ENCODE results near the gene ITIH3. TPM values are rescaled to one million over a fixed set of nuclear protein-coding genes. Genes with fewer than 3 reads are reported as not detected.

ITIH3 gene
- total and polyA plus RNA-seq, 2 of the 4 experiments (the other 2 are of a cell fraction): 0.72 to 0.94 TPM

DNA sequence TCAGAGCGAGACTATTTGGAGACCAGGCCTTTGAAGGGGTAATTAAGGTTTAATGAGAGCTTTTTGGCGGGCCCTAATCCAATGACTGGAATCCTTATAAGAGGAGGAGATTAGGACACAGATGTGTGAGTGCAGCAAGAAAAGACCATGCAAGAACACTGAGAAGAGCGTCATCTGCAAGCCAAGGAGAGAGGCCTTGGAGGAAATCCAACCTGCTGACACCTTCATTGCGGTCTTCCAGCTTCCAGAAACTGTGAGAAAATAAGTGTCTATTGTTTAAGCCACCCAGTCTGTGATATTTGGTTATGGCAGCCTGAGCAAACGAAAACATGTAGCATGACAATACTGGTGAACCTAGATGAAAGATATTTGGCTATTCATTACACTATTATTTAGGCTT lies 63.3 kb downstream of the ITIH3 start:
- H3K18ac ChIP-seq (ENCODE audit: low read depth, low read length): no peak overlapping the region
- in situ Hi-C loops (cut with MboI; ENCODE audit: low sequenced_read_pairs): no loop called here

More for the DNA sequence above, 63.3 kb downstream of the ITIH3 start:
- Histone ChIP-seq H2AFZ (replicated peaks; ENCODE audit: low read length, poor library complexity) (no peak overlapping the region), H3K9ac (ENCODE audit: low read depth, low read length) (no peak overlapping the region), H3K4me2 (ENCODE audit: low read depth, low read length) (no peak overlapping the region), H4K20me1 (ENCODE audit: insufficient read depth, low read length) (peaks cover 7% of the 10 kb centered on the region; the same call in 1 of the 2 replicates), H3K79me1 (ENCODE audit: low read depth in 1 of 2, low read length in 2 of 2) (peaks cover 0 to 3% of the 10 kb centered on the region in 2 experiments; a peak in 1 of 4 replicates), H3K27me3 (ENCODE audit: control insufficient read depth, insufficient read depth, low read length) (no peaks in the 10 kb centered on the region), H3K4me1 (ENCODE audit: control insufficient read depth, insufficient read depth, low read length) (peaks cover 2% of the 10 kb centered on the region; the same call in 1 of the 2 replicates), H2BK120ac (ENCODE audit: low read depth, low read length) (no peak overlapping the region), H3K9me3 (ENCODE audit: control insufficient read depth, insufficient read depth, low read length) (no peaks in the 10 kb centered on the region), H3K27ac (ENCODE audit: insufficient read depth, low read length) (no peak overlapping the region), H4K8ac (ENCODE audit: low read depth in 2 of 2, low read length in 2 of 2) (no peak overlapping the region), H3K4ac (ENCODE audit: low read depth, low read length) (no peak overlapping the region), H3K23ac (ENCODE audit: low read depth, low read length) (no peak overlapping the region), H4K91ac (ENCODE audit: insufficient read depth, low read depth, low read length) (no peak overlapping the region), H3K14ac (replicated peaks; ENCODE audit: low read depth, low read length) (no peak overlapping the region), H3K56ac (ENCODE audit: extremely low read depth, insufficient read depth, low read length) (no peak overlapping the region), H3K4me3 (ENCODE audit: insufficient read depth, low read depth, low read length) (no peak overlapping the region), H4K5ac (ENCODE audit: low read depth, low read length) (no peak overlapping the region), H2BK5ac (ENCODE audit: low read depth, low read length, poor library complexity, severe bottlenecking) (no peak overlapping the region), H2BK15ac (ENCODE audit: low read depth, low read length) (no peak overlapping the region), H2AK9ac (replicated peaks; ENCODE audit: low read depth, low read length, poor library complexity) (no peak overlapping the region), H3K9me1 (ENCODE audit: insufficient read depth, low read length) (peaks cover 12% of the 10 kb centered on the region; the same call in 1 of the 2 replicates), H2AK5ac (ENCODE audit: low read depth, low read length) (no peak overlapping the region), H3K36me3 (ENCODE audit: control insufficient read depth, insufficient read depth, low read length) (no peaks in the 10 kb centered on the region; the same call in 1 of the 2 replicates), H2BK20ac (ENCODE audit: low read depth, low read length) (no peak overlapping the region)
- ChIA-PET POLR2A (ENCODE audit: unreplicated experiment) (no interaction called here), CTCF (no interaction called here)
- ATAC-seq (ENCODE audit: low read depth) (no peak), DNase-seq (no peak)
- no CpG with 5 or more reads among the region's 5 CpGs for WGBS, 2 experiments (ENCODE audit: extremely low coverage in 2 of 2, insufficient read length in 1 of 2)
- dilution Hi-C loops (cut with HindIII; ENCODE audit: low sequenced_read_pairs, unreplicated experiment): no loop called here
- TF ChIP-seq NFE2L2 (IDR thresholded peaks at IDR 0.05; ENCODE audit: low read depth, low read length): no peak
- TF ChIP-seq FOS (IDR thresholded peaks at IDR 0.05; ENCODE audit: low read depth, low read length): no peak
- no peak for TF ChIP-seq BHLHE40 (IDR thresholded peaks at IDR 0.05; ENCODE audit: low read depth, low read length)
- no peak for TF ChIP-seq RAD21 (IDR thresholded peaks at IDR 0.05; ENCODE audit: low read length)
- BruUV-seq (replicated peaks): no TSS peak
- intact Hi-C loops (cut with micrococcal nuclease): no loop called here

Small RNA genes lying within 50 kb of the gene (microRNA-seq; reads per million reads assigned to microRNA genes)
- gene MIR8064 (ENCODE audit: insufficient read depth in 1 of 2, insufficient read length in 1 of 2, unreplicated experiment in 1 of 2): 0 reads per million in 2 experiments
- not detected for gene MUSTN1 (ENCODE audit: insufficient read depth, insufficient read length)

Small RNA genes lying within 50 kb of the gene (small RNA-seq; reads per million reads assigned to genes)
- 0 reads per million in 5 experiments for gene MIR8064
- gene MUSTN1: 0 reads per million in 5 experiments

Other genes with a start within 250 kb of the ITIH3 start
- gene PBRM1, start 108.9 kb upstream of the ITIH3 start, total RNA-seq (2012; rRNA removed): 72.6 and 74.2 TPM in 2 replicates
- 16.5 and 16.6 TPM in 2 replicates for gene PBRM1, start 108.9 kb upstream of the ITIH3 start, polyA plus RNA-seq (2012; rRNA removed)
- 66.0 and 117 TPM in 2 replicates for gene GNL3, start 108.8 kb upstream of the ITIH3 start, total RNA-seq (2012; rRNA removed)
- 69.7 and 90.4 TPM in 2 replicates for gene GNL3, start 108.8 kb upstream of the ITIH3 start, polyA plus RNA-seq (2012; rRNA removed)
- gene GLT8D1, start 89.0 kb upstream of the ITIH3 start, total RNA-seq (2012; rRNA removed): 65.3 and 87.8 TPM in 2 replicates
- 114 and 124 TPM in 2 replicates for gene GLT8D1, start 89.0 kb upstream of the ITIH3 start, polyA plus RNA-seq (2012; rRNA removed)
- gene SPCS1, start 88.7 kb upstream of the ITIH3 start, total RNA-seq (2012; rRNA removed): 50.5 and 102 TPM in 2 replicates
- 111 and 124 TPM in 2 replicates for gene SPCS1, start 88.7 kb upstream of the ITIH3 start, polyA plus RNA-seq (2012; rRNA removed)
- gene NEK4, start 23.9 kb upstream of the ITIH3 start, total RNA-seq (2012; rRNA removed): 16.9 and 24.7 TPM in 2 replicates
- gene NEK4, start 23.9 kb upstream of the ITIH3 start, polyA plus RNA-seq (2012; rRNA removed): 6.6 and 10.3 TPM in 2 replicates
- gene ITIH1, start 17.2 kb upstream of the ITIH3 start, total RNA-seq (2012; rRNA removed): not detected in 2 replicates
- not detected in 2 replicates for gene ITIH1, start 17.2 kb upstream of the ITIH3 start, polyA plus RNA-seq (2012; rRNA removed)
- 0.28 and 0.36 TPM in 2 replicates for gene ITIH4, start 35.9 kb downstream of the ITIH3 start, total RNA-seq (2012; rRNA removed)
- gene ITIH4, start 35.9 kb downstream of the ITIH3 start, polyA plus RNA-seq (2012; rRNA removed): 0.26 and 0.67 TPM in 2 replicates
- not detected in 2 replicates for gene MUSTN1, start 40.2 kb downstream of the ITIH3 start, total RNA-seq (2012; rRNA removed)
- not detected in 2 replicates for gene MUSTN1, start 40.2 kb downstream of the ITIH3 start, polyA plus RNA-seq (2012; rRNA removed)
- 7.5 and 10.6 TPM in 2 replicates for gene STIMATE, start 102.8 kb downstream of the ITIH3 start, total RNA-seq (2012; rRNA removed)
- 17.8 and 19.4 TPM in 2 replicates for gene STIMATE, start 102.8 kb downstream of the ITIH3 start, polyA plus RNA-seq (2012; rRNA removed)

Measured in IMR-90 (cell line).